AG09319 (cell line): ENCODE data around the gene RHBG.

ENCODE experiments used
- DNase-seq: peaks from one replicate; pipeline ENCODE4 v3.0.0-alpha.2; 2010; ENCODE audit warnings: low read depth; ENCODE audit errors: extremely low read depth
- TF ChIP-seq, protein P1 (sequence below): IDR thresholded peaks from 2 replicates; pipeline ENCODE4 v1.5.1; 2011; ENCODE audit warnings: low read depth, mild to moderate bottlenecking, inconsistent platforms, low read length, moderate library complexity

The RHBG gene

DNA sequence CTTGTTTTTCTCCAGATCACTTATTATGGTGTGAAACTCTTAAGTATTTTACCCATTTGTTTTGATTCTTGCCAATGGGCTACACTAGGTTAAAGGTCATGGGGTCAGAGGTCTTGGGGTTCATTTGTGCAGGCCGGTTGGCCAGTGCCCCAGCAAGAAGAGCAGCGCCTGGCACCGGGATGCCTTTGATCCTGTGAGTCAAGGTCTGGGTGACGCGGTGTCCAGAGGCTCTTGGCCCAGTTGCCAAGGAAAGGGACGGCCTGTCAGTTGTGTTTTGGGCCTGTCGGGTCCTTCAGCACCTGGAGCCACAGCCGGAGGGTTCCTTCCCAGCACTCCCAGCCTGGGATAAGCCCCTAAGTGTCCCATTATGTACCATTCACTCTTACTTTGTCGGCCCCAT is 25.1 kb downstream of the RHBG start:
- TF ChIP-seq, protein P1, sequence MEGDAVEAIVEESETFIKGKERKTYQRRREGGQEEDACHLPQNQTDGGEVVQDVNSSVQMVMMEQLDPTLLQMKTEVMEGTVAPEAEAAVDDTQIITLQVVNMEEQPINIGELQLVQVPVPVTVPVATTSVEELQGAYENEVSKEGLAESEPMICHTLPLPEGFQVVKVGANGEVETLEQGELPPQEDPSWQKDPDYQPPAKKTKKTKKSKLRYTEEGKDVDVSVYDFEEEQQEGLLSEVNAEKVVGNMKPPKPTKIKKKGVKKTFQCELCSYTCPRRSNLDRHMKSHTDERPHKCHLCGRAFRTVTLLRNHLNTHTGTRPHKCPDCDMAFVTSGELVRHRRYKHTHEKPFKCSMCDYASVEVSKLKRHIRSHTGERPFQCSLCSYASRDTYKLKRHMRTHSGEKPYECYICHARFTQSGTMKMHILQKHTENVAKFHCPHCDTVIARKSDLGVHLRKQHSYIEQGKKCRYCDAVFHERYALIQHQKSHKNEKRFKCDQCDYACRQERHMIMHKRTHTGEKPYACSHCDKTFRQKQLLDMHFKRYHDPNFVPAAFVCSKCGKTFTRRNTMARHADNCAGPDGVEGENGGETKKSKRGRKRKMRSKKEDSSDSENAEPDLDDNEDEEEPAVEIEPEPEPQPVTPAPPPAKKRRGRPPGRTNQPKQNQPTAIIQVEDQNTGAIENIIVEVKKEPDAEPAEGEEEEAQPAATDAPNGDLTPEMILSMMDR = no peak
- no peak for DNase-seq

DNA sequence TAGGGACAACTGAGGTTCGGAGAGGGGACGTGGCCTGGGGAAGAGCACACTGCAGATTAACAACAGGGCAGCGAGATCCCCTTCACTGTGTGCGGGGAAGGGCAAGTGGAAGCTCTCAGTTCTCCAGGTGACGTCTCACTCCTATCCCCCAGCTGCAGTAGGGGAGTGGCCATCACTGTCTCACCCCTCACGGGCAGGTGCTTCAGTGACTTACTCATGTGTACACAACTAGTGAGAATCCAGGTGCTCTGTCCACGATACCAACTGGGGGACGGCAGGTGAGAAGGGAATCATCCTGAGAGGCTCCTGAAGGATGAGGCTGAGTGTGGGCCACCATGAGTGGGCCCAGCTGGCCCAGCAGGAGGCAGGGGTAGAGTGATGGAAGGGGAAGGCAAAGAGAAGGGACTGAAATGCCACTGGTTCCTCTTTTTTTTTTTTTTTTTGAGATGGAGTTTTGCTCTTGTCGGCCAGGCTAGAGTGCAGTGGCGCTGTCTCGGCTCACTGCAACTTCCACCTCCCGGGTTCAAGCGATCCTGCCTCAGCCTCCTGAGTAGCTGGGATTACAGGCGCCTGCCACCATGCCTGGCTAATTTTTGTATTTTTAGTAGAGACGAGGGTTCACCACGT is 25.9 kb downstream of the RHBG start:
- TF ChIP-seq, protein P1 = no peak
- no peak for DNase-seq

DNA sequence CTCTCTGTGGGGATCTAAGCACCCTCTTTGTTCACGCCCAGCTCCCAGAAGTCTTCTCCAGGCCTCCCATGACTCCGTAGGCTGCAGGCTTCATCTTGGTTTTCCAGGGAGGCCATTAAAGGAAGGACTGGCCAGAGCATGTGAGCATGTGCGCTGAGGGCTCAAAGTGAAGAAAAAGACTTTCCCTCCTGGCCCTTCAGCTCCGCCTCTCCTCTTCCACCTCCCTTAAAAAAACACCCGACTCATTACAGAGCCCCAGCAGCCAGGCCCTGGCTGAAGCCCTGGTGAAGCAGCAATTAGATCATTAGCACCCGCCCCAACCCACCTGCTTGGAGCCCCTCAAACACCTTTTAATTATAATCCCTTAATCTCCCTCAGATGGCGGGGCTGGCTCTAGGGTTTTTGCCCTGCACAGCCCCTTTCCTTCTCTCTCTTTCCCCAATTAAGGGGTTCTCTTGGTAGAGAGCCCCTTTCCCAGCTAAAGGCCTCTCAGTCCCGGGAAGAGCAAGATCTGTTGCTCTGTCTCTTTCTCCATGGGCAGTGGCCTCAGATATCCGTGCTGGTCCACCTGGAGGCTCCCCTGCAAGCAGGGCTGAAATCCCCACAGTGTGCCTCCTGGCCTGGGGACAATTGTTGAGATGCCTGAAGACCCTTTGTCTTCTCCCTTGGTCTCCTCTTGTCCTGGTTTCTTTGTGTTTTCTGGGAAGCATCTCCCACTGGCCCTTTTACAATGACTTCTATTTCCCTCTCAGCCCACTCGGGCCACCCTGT is 30.5 kb downstream of the RHBG start:
- no peak for DNase-seq
- TF ChIP-seq, protein P1 = no peak

DNA sequence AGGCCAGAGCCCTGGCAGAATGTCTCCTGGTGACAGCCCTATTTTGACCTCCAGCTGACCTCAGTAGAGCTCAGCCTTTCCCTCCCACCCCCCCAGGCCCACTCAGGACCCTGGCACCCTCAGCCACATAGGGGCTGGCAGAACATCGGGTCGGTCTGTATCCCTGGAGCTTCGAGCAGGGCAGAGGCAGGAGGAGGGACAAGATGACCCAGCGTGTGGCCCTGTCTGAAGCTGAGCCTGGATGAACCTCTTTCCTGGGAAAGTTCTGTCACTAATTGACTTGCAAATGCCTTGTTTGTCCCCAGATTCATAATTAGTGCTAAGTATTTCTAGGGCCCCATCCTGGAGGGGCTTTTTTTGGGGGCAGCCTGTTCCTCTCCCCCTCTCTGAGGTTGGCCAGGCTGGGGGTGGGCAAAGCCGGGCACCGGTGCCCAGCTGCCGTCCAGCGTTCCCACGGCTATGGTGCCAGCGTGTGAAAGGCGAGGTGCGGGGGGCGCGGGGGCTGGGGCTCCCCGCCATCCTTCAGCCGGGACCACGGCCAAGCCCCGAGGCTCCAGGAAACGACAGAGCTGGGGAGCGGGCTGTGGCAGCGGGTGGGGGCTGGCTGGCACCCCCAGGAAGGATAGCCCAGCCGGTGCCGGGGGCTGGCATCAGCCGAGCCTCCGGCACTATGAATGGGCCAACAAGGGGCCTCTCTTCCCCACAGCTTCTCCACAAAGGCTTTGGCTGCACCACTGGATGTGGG is 31.4 kb downstream of the RHBG start:
- TF ChIP-seq, protein P1 = no peak
- DNase-seq = no peak

DNA sequence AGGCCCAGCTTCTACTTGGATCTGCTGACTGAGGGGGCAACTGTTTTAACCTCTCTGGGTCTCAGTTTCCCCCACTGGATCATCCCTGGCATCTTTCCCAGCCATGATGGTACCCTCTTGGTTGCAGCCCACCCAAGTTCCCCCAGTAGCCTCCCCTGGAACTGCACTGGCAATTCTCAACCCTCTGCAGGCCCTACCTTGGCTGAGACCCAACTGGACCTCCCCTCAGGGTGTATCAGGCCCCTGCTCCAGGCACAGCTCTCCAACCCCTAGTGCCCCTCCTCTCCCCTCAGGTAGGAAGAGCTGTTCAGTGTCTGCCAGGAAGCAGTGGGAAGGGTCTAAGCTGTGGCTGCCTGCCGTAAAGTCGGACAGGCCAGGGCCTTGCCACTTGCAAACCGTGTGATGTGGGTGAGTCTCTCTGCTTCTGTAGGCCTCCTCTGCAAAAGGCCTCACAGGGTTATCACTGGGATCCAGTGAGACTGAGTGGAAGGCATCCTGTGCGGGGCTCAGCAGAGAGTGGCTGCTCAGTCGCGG is 32.1 kb downstream of the RHBG start:
- TF ChIP-seq, protein P1 = no peak
- no peak for DNase-seq

DNA sequence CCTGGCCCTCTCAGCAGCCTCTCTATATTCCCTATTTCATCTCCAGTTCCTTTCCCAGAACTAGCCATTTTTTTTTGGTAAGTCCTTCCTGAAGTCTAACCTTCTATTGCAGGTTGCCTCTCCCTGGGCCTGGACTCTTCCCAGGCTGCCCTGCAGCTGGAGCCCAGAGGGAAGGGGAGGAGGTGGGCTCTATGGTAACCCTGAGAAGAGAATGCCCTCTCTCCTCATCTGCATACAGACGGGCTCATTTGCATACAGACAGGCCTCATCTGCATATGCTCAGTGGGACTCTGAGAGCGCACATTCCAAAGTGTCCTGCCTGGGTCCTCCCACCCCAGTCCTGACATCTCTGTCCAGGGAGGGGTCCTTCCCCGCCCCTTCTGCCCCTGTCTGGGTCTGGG is 32.7 kb downstream of the RHBG start:
- no peak for DNase-seq
- TF ChIP-seq, protein P1 = no peak
